ENCODE data around the gene RAP2A. TPM values are rescaled to one million over a fixed set of nuclear protein-coding genes. Genes with fewer than 3 reads are reported as not detected.

Gene RAP2A
- total RNA-seq, 1 experiment from 2014 or later: 15.2 TPM

DNA sequence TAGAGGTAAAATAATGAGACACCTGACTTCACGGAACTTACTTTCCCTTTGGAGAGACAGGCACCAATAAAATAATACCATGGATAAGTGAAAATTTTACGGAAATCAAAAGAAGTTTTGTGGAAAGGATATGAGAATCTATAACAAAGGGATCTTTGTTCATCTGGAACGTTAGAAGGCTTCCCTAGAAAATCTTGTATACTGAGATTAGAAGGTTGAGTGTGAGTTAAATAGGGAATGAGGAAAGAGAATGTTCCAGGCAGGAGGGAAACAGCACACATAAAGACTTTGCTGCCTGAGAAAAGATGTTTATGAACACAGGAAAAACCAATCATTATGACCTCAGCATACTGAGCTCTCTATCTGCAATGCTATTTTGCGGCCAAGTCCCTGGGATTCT, 19.6 kb upstream of the RAP2A start:
- Histone ChIP-seq H3K4me1 (ENCODE audit: insufficient read depth, low read length) (no peaks in the 10 kb centered on the region), H3F3A (ENCODE audit: low read length, unreplicated experiment) (no peaks in the 10 kb centered on the region), H2AFZ (ENCODE audit: low read length) (no peak overlapping the region), H3K4me2 (ENCODE audit: low read length) (no peak overlapping the region), H3K9ac (ENCODE audit: low read length) (no peak overlapping the region), H3K79me2 (ENCODE audit: low read length) (no peaks in the 10 kb centered on the region), H3K4me3 (ENCODE audit: low read length) (no peak overlapping the region), H3K9me2 (replicated peaks; ENCODE audit: low read length) (no peaks in the 10 kb centered on the region), H3K9me3 (ENCODE audit: low read length) (no peaks in the 10 kb centered on the region), H4K20me1 (ENCODE audit: low read length) (no peaks in the 10 kb centered on the region), H3K27ac (ENCODE audit: low read length) (no peak overlapping the region), H3K36me3 (ENCODE audit: low read depth, low read length) (no peaks in the 10 kb centered on the region), H3K27me3 (ENCODE audit: low read length) (peaks cover 6% of the 10 kb centered on the region; the same call in 1 of the 2 replicates)
- intact Hi-C loops (cut with micrococcal nuclease): no loop called here
- DNase-seq (no peak), ATAC-seq (no peak)
- CTCF ChIA-PET: no interaction called here
- no TSS peak for BruUV-seq (replicated peaks)
- no peak for TF ChIP-seq EZH2 (IDR thresholded peaks at IDR 0.05; ENCODE audit: low read length, unreplicated experiment)
- TF ChIP-seq, protein P1, sequence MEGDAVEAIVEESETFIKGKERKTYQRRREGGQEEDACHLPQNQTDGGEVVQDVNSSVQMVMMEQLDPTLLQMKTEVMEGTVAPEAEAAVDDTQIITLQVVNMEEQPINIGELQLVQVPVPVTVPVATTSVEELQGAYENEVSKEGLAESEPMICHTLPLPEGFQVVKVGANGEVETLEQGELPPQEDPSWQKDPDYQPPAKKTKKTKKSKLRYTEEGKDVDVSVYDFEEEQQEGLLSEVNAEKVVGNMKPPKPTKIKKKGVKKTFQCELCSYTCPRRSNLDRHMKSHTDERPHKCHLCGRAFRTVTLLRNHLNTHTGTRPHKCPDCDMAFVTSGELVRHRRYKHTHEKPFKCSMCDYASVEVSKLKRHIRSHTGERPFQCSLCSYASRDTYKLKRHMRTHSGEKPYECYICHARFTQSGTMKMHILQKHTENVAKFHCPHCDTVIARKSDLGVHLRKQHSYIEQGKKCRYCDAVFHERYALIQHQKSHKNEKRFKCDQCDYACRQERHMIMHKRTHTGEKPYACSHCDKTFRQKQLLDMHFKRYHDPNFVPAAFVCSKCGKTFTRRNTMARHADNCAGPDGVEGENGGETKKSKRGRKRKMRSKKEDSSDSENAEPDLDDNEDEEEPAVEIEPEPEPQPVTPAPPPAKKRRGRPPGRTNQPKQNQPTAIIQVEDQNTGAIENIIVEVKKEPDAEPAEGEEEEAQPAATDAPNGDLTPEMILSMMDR (conservative IDR thresholded peaks at IDR 0.05; ENCODE audit: low read depth, low read length): no peak
- no peak for TF ChIP-seq EZH2phosphoT487 (IDR thresholded peaks at IDR 0.05; ENCODE audit: borderline replicate concordance, low read length)
- POLR2A ChIA-PET (ENCODE audit: unreplicated experiment): no interaction called here

DNA sequence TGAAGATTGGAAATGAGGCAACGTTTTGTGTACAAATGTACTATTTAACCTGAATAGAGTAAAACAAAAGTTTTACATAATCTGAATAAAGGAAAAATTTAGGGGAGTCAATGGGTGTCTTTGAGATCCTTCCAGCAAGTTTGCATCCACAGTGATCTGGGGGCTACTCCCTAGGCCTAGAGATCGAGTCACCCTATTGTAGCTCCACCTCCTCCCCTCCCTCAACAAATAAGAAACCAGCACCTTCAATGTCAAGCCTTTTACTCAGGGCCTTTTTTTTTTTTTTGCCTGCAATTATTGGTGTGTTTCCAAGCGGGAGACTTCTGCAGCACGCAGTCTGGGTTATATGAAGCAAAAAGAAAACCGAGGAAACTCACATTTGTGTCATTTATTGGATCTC, 16.3 kb upstream of the RAP2A start:
- no peak overlapping the region for H3K27ac ChIP-seq (ENCODE audit: low read length)
- no peak overlapping the region for H2AFZ ChIP-seq (ENCODE audit: low read length)
- POLR2A ChIA-PET (ENCODE audit: unreplicated experiment): no interaction called here
- TF ChIP-seq EZH2 (IDR thresholded peaks at IDR 0.05; ENCODE audit: low read length, unreplicated experiment): no peak
- TF ChIP-seq EZH2phosphoT487 (IDR thresholded peaks at IDR 0.05; ENCODE audit: borderline replicate concordance, low read length): no peak
- TF ChIP-seq, protein P1 (conservative IDR thresholded peaks at IDR 0.05; ENCODE audit: low read depth, low read length): no peak
- no peaks in the 10 kb centered on the region for H3K9me2 ChIP-seq (replicated peaks; ENCODE audit: low read length)
- H4K20me1 ChIP-seq (ENCODE audit: low read length): no peaks in the 10 kb centered on the region
- H3K4me2 ChIP-seq (ENCODE audit: low read length): no peak overlapping the region
- BruUV-seq (replicated peaks): no TSS peak
- H3K4me3 ChIP-seq (ENCODE audit: low read length): no peak overlapping the region
- H3K79me2 ChIP-seq (ENCODE audit: low read length): no peaks in the 10 kb centered on the region
- H3K4me1 ChIP-seq (ENCODE audit: insufficient read depth, low read length): no peaks in the 10 kb centered on the region
- intact Hi-C loops (cut with micrococcal nuclease): no loop called here
- CTCF ChIA-PET: no interaction called here
- H3K27me3 ChIP-seq (ENCODE audit: low read length): no peaks in the 10 kb centered on the region
- ATAC-seq (no peak), DNase-seq (no peak)
- H3F3A ChIP-seq (ENCODE audit: low read length, unreplicated experiment): no peaks in the 10 kb centered on the region
- H3K36me3 ChIP-seq (ENCODE audit: low read depth, low read length): no peaks in the 10 kb centered on the region
- no peak overlapping the region for H3K9ac ChIP-seq (ENCODE audit: low read length)
- no peaks in the 10 kb centered on the region for H3K9me3 ChIP-seq (ENCODE audit: low read length)

- Histone ChIP-seq H3K36me3 (ENCODE audit: low read depth, low read length) (no peaks in the 10 kb centered on the region), H3K79me2 (ENCODE audit: low read length) (no peaks in the 10 kb centered on the region), H4K20me1 (ENCODE audit: low read length) (no peaks in the 10 kb centered on the region), H3K4me1 (ENCODE audit: insufficient read depth, low read length) (no peaks in the 10 kb centered on the region), H3K9me3 (ENCODE audit: low read length) (no peaks in the 10 kb centered on the region), H3K27ac (ENCODE audit: low read length) (no peak overlapping the region), H3K4me2 (ENCODE audit: low read length) (no peak overlapping the region), H3K27me3 (ENCODE audit: low read length) (no peaks in the 10 kb centered on the region), H3K9ac (ENCODE audit: low read length) (no peak overlapping the region), H3K4me3 (ENCODE audit: low read length) (no peak overlapping the region), H3K9me2 (replicated peaks; ENCODE audit: low read length) (no peaks in the 10 kb centered on the region), H3F3A (ENCODE audit: low read length, unreplicated experiment) (no peaks in the 10 kb centered on the region), H2AFZ (ENCODE audit: low read length) (no peak overlapping the region)
- POLR2A ChIA-PET (ENCODE audit: unreplicated experiment): interaction anchor here (0.6 kb wide), 1 partner anchor 200 kb away, joined by 4 read pairs; the partner anchor contains the start of gene MBNL2
- intact Hi-C loops (cut with micrococcal nuclease): no loop called here
- ATAC-seq (no peak), DNase-seq (no peak)
- BruUV-seq (replicated peaks): no TSS peak
- CTCF ChIA-PET: no interaction called here
- TF ChIP-seq EZH2phosphoT487 (IDR thresholded peaks at IDR 0.05; ENCODE audit: borderline replicate concordance, low read length): no peak
- no peak for TF ChIP-seq EZH2 (IDR thresholded peaks at IDR 0.05; ENCODE audit: low read length, unreplicated experiment)
- TF ChIP-seq, protein P1 (conservative IDR thresholded peaks at IDR 0.05; ENCODE audit: low read depth, low read length): no peak
Observed at GRCh38 chr13:97422118-97423054, 11.6 kb upstream of the RAP2A start.
